Vagina (tissue), 2 donors: Measurements from ENCODE around the gene MDC1.

Source experiments
- POLR2A ChIP-seq, 2 donors: fragments of 450-650 bp; IDR thresholded peaks; one replicate each; pipeline ENCODE4 v1.6.1; 2017; ENCODE audit warnings: antibody characterized with exemption in 2 of 2, mild to moderate bottlenecking in 2 of 2, moderate library complexity in 2 of 2
- POLR2AphosphoS5 ChIP-seq, 2 donors: sonication (generic); formaldehyde crosslinking; IDR thresholded peaks; one replicate each; pipeline ENCODE4 v1.9.0; 2017; ENCODE audit warnings: antibody characterized with exemption in 2 of 2, mild to moderate bottlenecking in 2 of 2, low read depth in 1 of 2; ENCODE audit not compliant: insufficient read depth in 1 of 2
- TF ChIP-seq, protein P1 (sequence below), 3 experiments: fragments of 450-650 bp in 2 of 3; fragments of 200-600 bp in 1 of 3; sonication (generic) in 1 of 3; IDR thresholded peaks; one replicate each; pipeline ENCODE4 v1.5.1; 2017 to 2019; ENCODE audit warnings: antibody characterized with exemption in 3 of 3, mild to moderate bottlenecking in 2 of 3, moderate library complexity in 2 of 3

DNA sequence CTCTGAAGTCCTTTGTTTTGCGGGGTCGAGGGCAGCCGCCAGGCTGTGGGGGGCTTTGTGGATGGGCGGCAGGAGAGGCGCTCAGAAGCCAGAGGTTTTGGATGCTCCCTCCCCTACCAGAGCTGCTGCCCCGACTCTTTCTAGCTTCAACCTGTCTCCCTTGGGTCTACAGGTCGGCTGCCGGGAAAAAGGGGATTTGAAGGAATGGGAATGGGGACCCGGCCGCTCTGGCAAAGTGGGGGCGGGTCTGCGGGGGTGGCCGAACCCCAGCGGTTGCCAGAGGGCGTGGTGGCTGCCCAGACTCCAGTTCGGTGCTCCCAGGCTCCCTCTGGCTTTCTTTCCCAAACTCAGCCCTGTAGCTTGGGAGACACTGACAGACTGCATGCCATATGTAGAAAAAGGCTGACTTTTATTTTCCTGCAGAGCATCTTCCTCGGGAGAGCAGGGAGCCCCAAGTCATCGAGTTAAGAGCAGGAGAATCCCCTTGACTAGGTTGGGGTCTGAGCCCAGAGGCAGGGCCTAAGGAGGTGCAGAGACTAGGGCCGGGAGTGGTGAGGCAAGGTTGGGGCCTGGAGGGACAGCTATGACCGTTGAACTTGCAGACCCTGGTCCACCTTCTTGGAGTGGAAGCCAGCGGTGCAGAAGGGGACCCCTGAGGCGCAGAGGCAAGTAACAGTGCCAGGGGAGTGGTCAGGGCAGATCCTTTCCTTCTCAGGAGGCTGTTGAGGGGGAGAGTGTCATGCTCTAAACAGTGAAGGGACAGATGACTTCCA is 29.2 kb downstream of the MDC1 start:
- TF ChIP-seq, protein P1, sequence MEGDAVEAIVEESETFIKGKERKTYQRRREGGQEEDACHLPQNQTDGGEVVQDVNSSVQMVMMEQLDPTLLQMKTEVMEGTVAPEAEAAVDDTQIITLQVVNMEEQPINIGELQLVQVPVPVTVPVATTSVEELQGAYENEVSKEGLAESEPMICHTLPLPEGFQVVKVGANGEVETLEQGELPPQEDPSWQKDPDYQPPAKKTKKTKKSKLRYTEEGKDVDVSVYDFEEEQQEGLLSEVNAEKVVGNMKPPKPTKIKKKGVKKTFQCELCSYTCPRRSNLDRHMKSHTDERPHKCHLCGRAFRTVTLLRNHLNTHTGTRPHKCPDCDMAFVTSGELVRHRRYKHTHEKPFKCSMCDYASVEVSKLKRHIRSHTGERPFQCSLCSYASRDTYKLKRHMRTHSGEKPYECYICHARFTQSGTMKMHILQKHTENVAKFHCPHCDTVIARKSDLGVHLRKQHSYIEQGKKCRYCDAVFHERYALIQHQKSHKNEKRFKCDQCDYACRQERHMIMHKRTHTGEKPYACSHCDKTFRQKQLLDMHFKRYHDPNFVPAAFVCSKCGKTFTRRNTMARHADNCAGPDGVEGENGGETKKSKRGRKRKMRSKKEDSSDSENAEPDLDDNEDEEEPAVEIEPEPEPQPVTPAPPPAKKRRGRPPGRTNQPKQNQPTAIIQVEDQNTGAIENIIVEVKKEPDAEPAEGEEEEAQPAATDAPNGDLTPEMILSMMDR (IDR thresholded peaks at IDR 0.05), result peak in 1 of 3 experiments; percentile 20
- TF ChIP-seq POLR2AphosphoS5 (IDR thresholded peaks at IDR 0.05; ENCODE audit: insufficient read depth in 1 of 2, low read depth in 1 of 2) (peak in 1 of 2 donors; percentile 2), POLR2A (IDR thresholded peaks at IDR 0.05) (no peak)
